HEK293 (cell line): Measurements from ENCODE around the gene KRTAP21-1.

ENCODE experiments used
- CTCF ChIP-seq: fragments of 450-650 bp; formaldehyde crosslinking; IDR thresholded peaks from 2 replicates; pipeline ENCODE4 v1.5.1; 2016; ENCODE audit warnings: missing biosample characterization, missing genetic modification characterization
- ZBTB26 ChIP-seq: fragments of 450-650 bp; formaldehyde crosslinking; optimal IDR thresholded peaks from 2 replicates; pipeline ENCODE3; 2016; ENCODE audit warnings: missing biosample characterization, mild to moderate bottlenecking, missing genetic modification characterization
- ZFP41 ChIP-seq: fragments of 450-650 bp; formaldehyde crosslinking; IDR thresholded peaks from 2 replicates; pipeline ENCODE4 v1.5.1; 2016; ENCODE audit warnings: missing biosample characterization, missing genetic modification characterization, borderline replicate concordance
- ZNF585B ChIP-seq: fragments of 450-650 bp; formaldehyde crosslinking; IDR thresholded peaks from 2 replicates; pipeline ENCODE4 v1.5.1; 2016; ENCODE audit warnings: missing biosample characterization, missing genetic modification characterization

- TF ChIP-seq CTCF (tag by site-specific recombination) (no peak), ZBTB26 (no peak), ZFP41 (no peak), ZNF585B (tag by site-specific recombination) (no peak)
Observed at GRCh38 chr21:30726726-30727125, 28.5 kb downstream of the KRTAP21-1 start.
